Stimulated activated CD4-positive, alpha-beta T cell treated with anti-CD3 and anti-CD28 coated beads, Interleukin-4, amount 100 ng/mL, for 1 hour (primary cell): ENCODE measurements around the gene TMEM109.

Experiments used
- DNase-seq: peaks from one replicate; pipeline ENCODE4 v3.0.0-alpha.2; 2020

TMEM109 gene, protein sequence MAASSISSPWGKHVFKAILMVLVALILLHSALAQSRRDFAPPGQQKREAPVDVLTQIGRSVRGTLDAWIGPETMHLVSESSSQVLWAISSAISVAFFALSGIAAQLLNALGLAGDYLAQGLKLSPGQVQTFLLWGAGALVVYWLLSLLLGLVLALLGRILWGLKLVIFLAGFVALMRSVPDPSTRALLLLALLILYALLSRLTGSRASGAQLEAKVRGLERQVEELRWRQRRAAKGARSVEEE

DNA sequence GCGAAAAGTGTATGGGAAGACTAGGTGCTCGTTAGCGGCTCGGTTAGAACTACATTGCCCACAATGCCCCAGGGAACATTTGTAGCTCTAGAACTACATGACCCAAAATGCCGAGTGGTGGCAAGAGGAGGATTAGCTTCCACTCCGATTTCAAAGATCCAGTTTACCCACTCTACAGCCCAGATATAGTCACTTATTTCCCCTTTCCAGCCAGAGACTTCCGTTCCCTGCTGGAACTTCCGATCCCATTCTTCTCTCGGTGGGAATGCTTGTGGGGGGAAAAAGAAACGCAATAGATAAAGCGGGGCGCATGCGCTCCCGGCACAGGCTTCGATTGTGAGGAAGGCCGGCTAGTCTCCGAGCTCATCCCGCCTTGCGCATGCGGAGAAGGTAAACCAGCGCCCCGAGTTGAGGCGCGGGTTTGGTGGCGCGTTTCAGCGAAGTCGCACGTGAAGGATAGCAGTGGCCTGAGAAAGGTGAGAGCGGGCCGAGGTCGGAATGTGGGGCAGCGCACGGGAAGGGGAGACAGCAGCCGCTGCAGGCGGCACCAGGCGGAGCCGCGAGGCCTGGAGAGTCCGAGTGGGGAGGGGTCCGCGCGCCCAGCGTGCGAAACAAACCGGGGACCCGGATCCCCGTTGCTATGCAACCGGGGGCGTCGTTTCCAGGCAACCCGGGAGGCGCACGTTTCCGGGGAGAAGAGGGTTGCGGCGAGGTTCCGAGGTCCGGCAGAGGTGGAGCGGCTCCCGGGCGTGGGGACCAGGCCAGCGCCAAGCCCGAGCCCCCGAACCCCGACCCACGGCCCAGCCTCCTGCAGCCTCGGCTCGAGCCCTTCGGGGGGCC is at the start of gene TMEM109:
Gene TMEM109, plus strand, starts transcription at position 366 of the 840 bp plus-strand sequence. CDS start 5,536 bp downstream, outside the sequence.
- DNase-seq = peak; percentile 86

DNA sequence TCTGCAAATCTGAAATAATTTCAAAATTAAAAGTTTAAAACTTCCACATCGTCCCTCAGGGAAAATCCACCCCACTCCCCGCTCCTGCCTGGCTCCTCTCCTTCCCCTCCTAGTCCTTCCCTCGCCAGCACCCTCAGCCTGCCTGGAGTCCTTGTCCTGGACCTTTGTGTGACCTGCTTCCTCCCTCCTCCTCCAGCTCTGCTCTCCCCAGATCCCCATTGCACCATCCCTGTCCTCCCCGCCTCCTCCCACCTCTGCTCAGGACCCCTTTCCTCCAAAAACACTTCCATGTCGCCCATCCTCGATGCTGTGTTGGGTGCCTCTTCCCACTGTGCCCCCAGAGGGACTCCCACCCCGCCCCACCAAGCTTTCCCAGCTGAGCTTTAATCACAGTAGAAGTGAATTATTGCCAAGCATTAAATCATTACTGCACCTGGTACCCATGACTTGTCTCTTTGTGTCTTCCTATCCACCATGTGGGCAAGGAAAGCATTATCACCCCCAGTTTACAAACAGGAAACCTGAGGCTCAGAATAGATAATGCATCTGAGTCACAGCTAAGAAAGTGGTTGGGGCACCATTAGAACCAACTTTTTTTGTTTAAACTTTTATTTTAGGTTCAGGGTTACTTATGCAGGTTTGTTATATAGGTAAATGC is 49.0 kb upstream of the TMEM109 start:
- no peak for DNase-seq

DNA sequence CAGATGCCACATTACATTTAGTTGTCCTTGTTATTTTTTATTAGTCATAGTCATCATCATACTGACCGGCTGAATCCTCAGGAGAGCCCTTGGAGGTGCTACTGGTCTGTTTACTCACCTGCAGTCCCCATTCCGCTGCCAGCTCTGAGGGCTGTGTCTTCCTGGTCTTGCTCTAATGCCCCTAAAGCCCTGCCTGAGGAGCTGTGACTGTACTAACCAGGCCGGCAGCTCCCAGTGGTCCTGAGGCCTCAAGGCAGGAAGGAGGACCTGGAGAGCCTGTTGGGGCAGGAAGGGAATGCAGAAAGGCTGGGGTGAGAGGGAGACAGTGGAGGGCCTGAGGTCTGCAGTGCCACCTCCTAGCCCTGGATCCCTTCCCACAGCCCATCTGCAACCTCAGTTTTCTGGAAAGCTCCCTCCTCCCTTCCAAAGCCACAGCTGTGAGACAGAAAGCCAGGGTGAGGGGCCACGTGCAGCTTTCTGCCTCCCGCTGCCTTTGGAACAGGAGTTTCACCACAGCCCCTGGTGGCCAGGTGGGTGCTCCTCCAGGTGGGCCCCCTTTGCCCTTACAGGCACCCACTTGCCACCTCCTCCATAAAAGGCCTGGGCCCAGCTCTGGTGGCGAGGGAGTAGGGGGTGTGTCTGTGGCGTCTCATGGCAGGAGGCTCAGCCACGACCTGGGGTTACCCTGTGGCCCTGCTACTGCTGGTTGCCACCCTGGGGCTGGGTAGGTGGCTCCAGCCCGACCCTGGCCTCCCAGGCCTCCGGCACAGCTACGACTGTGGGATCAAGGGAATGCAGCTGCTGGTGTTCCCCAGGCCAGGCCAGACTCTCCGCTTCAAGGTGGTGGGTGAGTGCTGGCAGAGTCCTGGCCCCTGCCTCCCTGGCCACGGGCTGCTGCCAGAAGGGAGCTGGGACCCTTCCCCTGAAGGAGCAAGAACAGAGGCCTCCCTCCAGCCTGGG is 46.8 kb upstream of the TMEM109 start, which contains the start of gene ZP1:
Gene ZP1, plus strand, starts transcription at position 632 of the 960 bp plus-strand sequence. Its CDS starts 20 bp downstream, at position 652.
- no peak for DNase-seq

DNA sequence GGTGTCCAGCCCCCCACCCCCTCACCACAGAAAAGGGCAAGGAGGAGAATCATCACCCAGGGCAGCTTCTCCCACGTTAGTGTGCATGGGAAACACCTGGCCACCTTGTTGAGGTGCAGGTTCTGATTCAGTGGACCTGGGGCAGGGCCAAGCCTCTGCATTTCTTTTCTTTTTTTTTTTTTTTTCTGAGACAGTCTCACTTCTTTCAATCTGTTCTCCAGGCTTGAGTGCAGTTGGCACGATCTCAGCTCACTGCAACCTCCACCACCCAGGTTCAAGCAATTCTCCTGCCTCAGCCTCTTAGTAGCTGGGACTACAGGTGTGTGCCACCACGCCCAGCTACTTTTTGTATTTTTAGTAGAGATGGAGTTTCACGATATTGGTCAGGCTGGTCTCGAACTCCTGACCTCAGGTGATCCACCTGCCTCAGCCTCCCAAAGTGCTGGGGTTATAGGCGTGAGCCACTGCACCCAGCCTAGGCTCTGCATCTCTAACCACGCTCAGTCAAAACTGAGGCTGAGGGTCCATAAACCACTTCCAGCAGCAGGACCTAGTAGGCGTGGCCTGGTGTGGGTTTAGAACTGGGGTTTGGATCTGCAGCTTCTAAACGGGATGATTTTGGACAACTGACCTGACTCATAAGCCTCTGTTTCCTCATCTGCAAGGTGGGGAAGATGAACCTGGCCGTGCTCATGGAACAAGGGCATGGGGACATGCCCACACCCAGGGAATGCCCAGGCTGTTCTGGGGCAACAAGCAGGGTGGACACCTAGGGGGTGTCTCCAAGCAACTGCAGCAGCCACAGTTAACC is 45.9 kb upstream of the TMEM109 start:
- no peak for DNase-seq

DNA sequence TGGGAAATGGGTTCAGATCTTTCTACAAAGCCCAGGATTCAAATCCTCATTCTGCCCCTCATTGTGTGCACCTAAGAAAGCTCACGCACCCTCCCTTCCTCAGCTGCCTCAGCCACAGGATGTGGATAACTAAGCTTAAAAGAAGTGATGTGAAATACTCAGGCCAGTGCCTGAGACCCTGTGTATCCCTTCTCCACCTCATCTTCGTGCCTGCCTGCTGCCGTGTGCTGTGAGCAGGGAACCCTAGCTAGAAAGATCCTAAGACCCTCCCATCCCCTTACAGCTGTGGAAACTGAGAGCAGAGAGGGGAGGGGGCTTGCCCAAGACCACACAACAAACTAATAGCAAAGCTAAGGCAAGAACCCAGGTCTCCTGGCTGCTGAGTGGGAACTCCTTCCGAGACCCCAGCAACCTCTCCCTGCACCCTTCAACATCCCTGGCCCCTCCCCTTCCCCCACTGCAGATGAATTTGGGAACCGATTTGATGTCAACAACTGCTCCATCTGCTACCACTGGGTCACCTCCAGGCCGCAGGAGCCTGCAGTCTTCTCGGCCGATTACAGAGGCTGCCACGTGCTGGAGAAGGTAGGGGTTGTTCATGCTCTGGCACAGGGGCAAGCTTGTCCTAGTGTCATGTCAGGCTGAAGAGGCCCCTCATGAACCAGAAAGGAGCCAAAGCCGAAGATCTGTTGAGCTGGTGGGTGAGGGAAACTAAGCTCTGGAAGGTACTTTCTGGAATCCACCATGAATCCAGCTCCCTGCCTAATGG is 45.1 kb upstream of the TMEM109 start:
- no peak for DNase-seq

DNA sequence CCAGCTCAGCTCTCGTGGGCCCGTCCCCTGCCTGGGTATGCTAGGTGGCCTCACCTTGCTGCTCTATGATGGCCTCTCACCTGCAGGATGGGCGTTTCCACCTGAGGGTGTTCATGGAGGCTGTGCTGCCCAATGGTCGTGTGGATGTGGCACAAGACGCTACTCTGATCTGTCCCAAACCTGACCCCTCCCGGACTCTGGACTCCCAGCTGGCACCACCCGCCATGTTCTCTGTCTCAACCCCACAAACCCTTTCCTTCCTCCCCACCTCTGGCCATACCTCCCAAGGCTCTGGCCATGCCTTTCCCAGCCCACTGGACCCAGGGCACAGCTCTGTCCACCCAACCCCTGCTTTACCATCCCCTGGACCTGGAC is 44.5 kb upstream of the TMEM109 start:
- DNase-seq = no peak

DNA sequence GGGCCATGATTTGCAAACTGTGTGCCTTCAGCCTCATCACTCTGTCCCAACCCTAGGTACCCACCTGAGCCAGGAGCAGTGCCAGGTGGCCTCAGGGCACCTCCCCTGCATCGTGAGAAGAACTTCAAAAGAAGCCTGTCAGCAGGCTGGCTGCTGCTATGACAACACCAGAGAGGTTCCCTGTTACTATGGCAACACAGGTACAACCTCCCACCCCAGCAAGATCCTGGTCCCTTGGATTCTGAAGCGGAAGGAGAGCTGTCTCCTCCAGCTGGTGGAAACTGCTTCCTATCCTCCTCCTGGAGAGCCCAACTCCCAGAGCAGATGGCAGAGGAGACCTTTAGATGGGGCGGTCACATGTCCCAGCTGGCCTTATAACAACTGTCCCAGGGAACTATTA is 43.7 kb upstream of the TMEM109 start:
- DNase-seq = no peak

DNA sequence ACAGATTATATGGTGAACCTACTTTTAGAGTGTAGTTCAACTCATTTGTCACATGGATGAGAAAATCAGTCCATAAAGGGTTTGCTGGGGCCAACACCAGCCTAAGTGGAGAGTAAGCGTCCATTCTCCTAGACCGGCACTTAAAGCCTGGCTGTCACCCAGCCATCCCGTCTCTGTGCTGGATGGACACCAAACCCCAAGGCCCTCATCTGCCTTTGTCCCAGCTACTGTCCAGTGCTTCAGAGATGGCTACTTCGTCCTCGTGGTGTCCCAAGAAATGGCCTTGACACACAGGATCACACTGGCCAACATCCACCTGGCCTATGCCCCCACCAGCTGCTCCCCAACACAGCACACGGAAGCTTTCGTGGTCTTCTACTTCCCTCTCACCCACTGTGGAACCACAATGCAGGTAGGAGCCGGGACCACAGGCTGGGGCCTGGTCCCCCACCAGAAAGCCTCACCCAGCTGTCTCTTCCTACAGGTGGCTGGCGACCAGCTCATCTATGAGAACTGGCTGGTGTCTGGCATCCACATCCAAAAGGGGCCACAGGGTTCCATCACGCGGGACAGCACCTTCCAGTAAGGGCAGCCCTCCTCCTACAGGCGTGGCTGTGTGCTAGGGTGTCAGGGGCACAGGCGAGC is 43.1 kb upstream of the TMEM109 start:
- no peak for DNase-seq

DNA sequence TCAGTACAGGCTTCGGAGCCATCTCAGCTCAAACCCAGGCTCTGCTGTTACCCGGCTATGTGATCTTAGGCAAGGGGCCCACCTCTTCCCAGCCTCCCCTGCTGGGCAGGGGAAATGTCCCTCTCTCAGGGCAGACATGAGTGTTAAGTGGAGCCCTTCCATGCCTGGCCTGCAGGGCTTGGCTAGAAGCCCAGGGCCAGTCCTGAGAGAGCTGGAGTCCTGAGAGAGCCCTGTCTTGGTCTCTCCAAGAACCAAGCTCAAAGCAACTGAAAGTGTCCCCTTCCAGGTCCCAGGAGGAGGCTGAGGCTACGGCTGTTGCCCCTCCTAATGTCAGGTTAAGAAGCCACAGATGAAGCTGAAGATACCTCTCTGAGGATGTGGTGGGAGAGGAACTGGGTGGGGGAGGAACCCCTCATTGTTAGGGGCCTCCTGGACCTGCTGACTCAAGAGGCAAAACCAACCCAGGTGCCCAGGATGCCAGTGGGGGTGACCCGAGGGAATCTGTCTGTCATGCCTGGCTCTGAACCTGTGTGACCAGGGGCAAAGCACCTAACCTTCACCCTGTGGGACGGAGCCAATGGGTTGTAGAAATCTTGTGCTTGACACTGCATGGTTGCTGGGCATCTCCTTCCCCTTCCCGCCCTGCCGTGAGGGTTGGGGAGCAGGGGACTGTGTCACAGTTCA is 42.4 kb upstream of the TMEM109 start:
- DNase-seq = no peak

DNA sequence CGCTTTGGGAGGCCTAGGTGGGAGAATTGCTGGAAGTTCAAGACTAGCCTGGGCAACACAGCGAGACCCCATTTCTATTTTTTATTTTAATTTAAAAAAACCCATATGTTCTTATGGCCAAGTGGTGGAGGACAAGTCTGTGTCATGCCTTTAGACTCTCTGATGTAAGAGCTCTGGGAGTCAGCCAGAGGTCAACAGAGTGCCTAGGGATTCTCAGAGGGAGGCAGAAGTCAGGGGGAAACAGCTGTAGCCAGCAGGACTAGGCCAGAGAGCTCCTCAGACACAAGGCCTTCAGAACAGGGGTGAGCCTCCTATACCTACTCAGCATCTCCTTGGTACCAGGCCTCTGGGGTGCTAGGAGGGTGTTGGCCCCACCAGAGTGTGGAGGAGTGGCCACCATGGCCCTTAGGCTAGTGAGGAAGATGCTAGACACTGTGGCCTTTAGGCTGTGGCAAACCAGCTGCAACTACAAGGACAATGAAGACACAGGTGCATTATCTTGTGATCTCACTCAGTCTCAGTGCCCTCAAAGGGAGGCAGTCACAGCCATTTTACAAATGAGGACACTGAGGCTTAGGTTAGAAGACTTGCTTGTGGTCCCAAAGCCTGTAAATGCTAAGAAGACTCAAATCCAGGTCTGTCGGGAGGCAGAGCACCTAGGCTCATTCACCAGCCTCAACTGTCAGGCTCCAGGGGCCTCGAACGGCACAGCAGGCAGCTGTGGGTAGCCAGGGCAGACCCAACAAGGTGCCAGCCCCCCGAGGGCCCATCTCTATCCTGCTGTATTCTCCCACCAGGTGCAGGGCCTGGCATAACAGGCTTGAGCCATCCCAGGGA is 41.6 kb upstream of the TMEM109 start:
- DNase-seq = no peak

DNA sequence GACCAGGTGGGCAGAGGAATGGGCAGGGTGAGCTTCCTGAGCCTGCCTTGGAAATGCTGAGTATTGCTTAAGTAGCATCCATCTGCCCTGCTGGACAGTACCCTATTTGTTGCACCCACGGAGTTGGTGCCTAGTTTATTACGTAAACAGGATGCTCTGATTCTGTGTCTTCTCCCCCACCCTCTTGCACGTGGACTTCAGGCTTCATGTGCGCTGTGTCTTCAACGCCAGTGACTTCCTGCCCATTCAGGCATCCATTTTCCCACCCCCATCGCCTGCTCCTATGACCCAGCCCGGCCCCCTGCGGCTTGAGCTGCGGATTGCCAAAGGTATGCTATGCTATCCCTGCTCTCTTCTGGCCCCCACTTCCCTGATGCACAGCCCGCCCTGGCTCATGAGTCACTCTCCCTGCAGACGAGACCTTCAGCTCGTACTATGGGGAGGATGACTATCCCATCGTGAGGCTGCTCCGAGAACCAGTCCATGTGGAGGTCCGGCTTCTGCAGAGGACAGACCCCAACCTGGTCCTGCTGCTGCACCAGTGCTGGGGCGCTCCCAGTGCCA is 40.9 kb upstream of the TMEM109 start:
- no peak for DNase-seq

DNA sequence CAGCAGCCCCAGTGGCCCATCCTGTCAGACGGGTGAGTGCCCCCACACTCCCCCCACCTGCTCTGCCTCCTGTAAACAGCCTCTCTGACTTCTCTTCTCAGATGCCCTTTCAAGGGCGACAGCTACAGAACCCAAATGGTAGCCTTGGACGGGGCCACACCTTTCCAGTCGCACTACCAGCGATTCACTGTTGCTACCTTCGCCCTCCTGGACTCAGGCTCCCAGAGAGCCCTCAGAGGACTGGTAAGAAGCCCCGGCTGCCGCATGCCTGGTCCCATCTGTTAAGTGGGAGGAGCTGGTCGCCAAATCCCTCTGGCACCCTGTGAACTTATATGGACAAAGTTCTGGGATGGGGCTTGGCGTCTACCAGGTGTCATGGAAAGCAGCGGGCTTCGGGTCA is 40.4 kb upstream of the TMEM109 start:
- no peak for DNase-seq

DNA sequence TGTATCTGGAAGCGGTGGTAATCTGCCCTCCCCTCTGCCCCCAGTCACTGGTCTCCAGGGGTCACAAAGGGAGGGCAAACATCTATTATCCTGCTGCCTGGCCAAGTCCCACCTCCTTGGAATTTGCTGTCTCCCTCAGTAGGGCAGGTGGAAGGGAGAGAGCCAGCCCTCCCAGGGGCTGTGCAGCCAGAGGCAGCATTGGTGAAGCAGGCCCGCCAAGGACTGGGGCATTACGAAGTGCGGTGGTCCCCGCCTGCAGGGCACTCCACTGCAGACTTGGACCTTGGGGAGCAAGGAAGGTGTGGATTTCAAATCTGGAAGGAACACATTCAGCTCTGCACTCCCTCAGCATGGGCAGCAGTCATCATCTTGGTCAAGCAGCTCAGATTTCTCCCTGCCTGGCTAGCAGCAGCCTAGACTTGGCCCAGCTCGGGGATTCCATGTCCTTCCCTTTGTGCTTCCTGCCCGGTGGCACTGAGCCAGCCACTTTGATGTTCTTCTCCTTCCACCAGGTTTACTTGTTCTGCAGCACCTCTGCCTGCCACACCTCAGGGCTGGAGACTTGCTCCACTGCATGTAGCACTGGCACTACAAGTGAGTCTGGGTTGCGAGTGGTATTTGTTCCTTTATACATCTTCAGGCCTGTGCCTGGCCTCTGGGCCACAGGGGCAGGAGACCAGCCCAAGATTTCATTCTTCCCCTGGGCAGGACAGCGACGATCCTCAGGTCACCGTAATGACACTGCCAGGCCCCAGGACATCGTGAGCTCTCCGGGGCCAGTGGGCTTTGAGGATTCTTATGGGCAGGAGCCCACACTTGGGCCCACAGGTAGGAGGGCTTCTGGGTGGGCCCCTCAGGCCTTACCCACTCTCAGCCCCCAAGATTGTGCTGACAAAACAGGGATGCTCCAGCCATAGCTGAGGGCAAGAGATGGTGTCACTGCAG is 39.3 kb upstream of the TMEM109 start:
- no peak for DNase-seq

DNA sequence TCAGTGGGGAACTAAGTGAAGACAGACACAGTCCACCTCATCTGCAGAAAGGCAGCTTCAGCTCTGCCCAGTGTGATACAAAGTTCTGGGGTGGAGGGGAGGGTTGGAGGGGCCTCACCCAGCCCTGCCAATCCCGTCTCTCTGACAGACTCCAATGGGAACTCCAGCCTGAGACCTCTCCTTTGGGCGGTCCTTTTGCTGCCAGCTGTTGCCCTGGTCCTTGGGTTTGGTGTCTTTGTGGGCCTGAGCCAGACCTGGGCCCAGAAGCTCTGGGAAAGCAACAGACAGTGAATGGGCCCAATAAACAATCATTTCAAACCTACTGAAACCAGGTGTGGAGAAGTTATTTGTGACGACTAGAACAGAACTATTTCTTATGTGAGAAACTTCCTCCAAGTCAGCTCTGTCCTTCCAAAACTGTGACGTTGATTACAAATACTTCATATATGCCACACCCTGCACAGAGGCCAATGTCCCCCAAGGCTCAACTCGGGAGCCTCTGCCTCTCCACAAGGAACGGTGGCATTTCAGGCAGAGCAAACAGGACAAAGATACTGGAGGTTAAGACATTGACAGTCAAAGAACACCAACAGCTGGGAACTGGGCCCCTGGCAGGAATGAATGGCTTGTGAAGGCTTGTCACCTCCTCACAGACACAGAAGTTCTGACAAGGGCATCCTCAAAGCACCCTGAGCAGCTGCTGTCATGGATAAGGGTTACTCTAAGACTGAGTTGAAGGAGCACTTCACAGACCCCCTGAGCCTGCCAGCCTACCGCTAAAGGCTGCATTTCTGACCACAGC is 38.4 kb upstream of the TMEM109 start:
- no peak for DNase-seq

DNA sequence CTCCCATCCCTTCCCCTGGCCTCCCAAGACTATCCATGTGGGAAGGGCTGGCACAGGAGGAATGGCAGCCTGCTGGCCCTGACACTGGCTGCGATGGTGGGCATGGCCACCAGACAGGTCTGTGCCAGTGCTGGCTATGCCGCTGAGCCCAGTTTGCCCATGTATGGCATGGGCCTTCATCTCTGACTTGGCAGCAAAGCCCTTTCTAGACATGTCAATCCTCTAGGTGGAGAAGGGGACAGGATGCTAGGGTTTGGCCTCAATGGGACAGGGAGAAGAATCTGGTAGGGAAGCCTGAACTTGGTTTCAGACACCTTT is 37.8 kb upstream of the TMEM109 start:
- no peak for DNase-seq
